Stimulated activated CD4-positive, alpha-beta T cell treated with anti-CD3 and anti-CD28 coated beads, TNF-alpha, amount 100 ng/mL, for 1 hour (primary cell): Measurements from ENCODE around the gene DIP2C.
"Not testable (repeated sequence)": the region's sequence is repeated elsewhere in the genome, so short reads cannot be mapped to it uniquely, and the experiment has no call there.

ENCODE experiments used
- DNase-seq, 3 donors: peaks; one replicate each; pipeline ENCODE4 v3.0.0-alpha.2; 2020; ENCODE audit warnings: low read depth in 3 of 3, low spot score in 1 of 3

The DIP2C gene

GRCh38 chr10:538895-539294 lies 150.6 kb downstream of the DIP2C start:
- no peak for DNase-seq

- no peak for DNase-seq
Observed at GRCh38 chr10:536935-537334, 152.5 kb downstream of the DIP2C start.

- no peak for DNase-seq
Observed at GRCh38 chr10:536371-536925, 153.0 kb downstream of the DIP2C start.

GRCh38 chr10:535952-536351 lies 153.5 kb downstream of the DIP2C start:
- no peak for DNase-seq

- DNase-seq, result no peak
Observed at GRCh38 chr10:535051-535450, 154.4 kb downstream of the DIP2C start.

GRCh38 chr10:534047-534566 lies 155.4 kb downstream of the DIP2C start:
- no peak for DNase-seq

GRCh38 chr10:533611-534010 lies 155.9 kb downstream of the DIP2C start:
- no peak for DNase-seq

- no peak for DNase-seq
Observed at GRCh38 chr10:533186-533585, 156.3 kb downstream of the DIP2C start.

- not testable (repeated sequence) for DNase-seq
Observed at GRCh38 chr10:532331-532730, 157.1 kb downstream of the DIP2C start.

- DNase-seq, result no peak
Observed at GRCh38 chr10:531541-531940, 157.9 kb downstream of the DIP2C start.

- no peak for DNase-seq
Observed at GRCh38 chr10:530717-531116, 158.8 kb downstream of the DIP2C start.

GRCh38 chr10:529468-530230 lies 159.8 kb downstream of the DIP2C start:
- DNase-seq, result no peak

GRCh38 chr10:528173-529165 lies 161.0 kb downstream of the DIP2C start:
- DNase-seq, result no peak

- DNase-seq, result no peak
Observed at GRCh38 chr10:527416-527815, 162.1 kb downstream of the DIP2C start.

- no peak for DNase-seq
Observed at GRCh38 chr10:526651-527312, 162.7 kb downstream of the DIP2C start.

GRCh38 chr10:525565-526315 lies 163.7 kb downstream of the DIP2C start:
- DNase-seq, result no peak

- no peak for DNase-seq
Observed at GRCh38 chr10:523925-524324, 165.5 kb downstream of the DIP2C start.

- no peak for DNase-seq
Observed at GRCh38 chr10:522350-522749, 167.1 kb downstream of the DIP2C start.

GRCh38 chr10:521261-522250 lies 167.9 kb downstream of the DIP2C start:
- DNase-seq, result no peak
